HG03571 (cell line): ENCODE results near the gene DCXR.
A peak's percentile ranks its signal among the peaks of the same experiment; 100 is the strongest.

Experiments used
- ATAC-seq: cut with Tn5 transposase; IDR thresholded peaks from one replicate; pipeline ENCODE4 v1.9.1; 2021; ENCODE audit not compliant: unreplicated experiment

Gene DCXR

DNA sequence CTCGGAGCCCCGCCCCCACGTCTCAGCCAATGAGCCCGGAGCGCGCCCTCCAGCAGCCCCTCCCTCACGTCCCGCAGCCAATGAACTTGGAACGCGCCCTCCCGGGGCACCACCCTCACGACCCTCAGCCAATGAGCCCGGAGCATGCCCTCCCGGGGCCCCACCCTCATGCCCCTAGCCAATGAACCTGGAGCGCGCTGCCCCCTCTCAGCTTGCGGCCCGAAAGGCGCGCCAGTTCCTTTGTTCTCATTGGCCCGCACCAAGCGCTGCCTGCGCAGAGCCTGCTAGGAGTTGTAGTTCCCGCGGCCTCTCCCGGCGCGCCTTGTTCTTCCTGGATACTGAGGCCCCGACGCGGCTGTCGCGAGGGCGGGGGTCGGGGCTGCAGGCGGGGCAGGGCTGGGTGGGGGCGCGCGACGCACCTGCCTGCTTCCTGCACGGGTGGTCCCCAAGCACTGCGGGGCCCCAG, 14.5 kb downstream of the DCXR start, which contains the start of gene LRRC45:
Gene LRRC45, plus strand, starts transcription at position 325 of the 466 bp plus-strand sequence. CDS start 339 bp downstream, outside the sequence.
- ATAC-seq = peak; percentile 75

DNA sequence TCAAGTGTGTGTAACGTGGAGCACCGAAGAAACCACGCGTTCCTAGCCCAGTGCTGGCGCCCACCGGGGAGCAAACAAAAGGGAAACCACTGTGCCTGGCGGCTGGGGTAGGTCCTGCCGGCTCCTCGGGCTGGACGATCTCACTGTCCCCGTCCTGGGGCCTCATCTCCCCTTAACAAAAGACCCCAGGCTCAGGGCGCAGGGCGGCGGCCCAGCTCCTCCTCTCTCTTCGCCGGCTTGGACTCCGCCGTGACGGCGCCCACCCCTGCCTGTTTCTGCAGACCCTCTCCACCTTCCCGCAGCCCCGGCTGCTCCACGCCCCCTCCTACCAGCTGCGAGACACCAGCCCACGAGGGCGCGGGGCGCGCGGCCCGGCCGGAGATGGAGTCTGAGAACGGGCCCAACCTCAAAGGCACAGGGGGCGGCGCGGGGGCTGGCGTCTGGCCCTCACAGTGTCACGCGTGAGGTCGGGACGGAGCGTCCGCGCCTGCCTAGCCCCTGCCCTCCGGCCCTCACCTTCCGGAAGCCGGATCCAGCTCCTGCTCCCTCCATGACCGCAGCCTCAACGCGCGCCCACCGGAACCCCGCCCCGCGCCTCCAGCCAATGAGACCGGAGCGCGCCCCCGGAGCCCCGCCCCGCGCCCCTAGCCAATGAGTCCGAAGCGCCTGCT, 15.1 kb downstream of the DCXR start, which contains the start of gene CENPX:
Gene CENPX, minus strand, starts transcription at position 569 of the 671 bp plus-strand sequence. Its CDS starts 17 bp downstream, at position 552.
- ATAC-seq = peak; percentile 15

DNA sequence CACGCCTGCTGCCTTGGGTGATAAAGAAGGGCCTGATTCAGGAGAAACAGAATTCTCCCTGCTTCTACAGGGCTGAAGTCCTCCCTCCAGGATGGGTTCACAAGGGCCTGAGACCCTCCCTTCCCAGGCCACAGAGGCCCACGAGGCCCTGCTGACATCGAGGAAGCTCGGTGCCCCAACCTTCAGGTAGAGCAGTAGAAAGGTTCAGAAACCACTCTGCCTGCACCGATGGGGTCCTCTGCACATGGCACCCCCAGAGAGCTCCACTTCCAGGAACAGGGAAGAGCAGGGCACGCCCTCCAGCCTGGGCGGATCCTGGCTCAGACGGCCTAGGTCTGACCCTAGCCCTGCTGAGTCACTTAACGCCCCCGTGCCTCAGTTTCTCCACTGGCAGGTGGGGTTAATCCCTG, 15.6 kb downstream of the DCXR start:
- no peak for ATAC-seq

DNA sequence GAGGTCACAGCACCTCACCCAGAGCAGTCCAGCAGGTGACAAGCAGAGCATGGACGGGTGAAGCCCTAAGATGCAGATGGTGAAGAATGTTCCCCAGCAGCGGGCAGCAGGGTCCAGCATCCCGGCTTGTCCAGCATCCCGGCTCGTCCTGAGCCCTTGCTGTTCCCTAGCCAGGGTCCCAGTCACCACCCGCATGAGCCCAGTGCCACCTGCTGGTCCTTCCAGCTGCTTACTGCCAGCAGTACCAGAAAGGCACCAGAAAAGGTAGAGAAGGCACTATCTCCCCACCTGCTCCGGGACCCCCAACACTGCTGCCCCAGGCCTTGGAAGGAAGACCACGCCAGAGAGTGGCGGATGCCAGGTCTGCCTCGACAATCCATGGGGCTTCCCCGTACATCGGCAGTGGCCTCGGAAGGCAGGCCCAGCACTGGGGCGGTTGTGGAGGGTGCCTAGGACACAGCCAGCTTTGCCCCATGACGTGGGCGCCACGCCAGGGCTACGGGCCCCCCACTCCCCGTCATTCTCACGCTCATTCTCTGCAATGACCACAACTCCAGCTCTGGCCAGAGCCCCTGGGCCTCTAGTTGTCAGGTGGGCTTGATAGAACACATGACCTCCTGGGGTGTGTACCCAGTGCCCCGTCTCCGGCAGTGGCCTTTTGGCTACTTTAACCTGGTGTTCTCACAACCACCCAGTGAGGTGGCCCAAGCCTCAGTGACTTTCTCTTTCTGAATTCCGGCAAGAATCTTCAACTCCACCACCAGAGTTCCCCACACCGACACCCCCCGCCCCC, 16.2 kb downstream of the DCXR start:
- no peak for ATAC-seq

DNA sequence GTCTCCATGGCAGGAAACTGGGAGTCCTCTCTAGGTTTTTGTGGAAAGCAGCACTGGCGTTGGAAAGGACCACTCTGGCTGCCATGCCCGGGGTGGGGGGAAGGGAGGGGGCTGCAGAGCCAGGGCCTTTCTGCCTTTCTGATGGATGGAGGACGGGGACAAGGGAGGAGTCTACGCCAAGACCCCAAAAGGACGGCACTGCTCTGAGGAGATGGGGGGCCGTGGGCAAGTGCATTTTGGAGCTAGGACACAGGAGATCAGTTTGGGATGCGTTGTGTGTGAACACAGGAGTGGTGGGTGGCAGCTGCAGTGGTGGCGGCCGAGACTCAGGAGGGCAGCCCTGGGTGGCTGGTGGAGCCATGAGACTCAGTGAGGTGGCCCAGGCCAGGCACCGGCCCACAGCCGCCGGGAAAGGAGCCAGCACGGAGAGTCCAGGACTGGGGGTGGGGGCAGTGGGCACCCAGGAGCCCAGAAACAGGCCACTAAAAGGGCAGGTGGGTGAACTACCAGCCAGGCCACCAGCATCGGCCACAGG, 16.9 kb downstream of the DCXR start:
- ATAC-seq = no peak

DNA sequence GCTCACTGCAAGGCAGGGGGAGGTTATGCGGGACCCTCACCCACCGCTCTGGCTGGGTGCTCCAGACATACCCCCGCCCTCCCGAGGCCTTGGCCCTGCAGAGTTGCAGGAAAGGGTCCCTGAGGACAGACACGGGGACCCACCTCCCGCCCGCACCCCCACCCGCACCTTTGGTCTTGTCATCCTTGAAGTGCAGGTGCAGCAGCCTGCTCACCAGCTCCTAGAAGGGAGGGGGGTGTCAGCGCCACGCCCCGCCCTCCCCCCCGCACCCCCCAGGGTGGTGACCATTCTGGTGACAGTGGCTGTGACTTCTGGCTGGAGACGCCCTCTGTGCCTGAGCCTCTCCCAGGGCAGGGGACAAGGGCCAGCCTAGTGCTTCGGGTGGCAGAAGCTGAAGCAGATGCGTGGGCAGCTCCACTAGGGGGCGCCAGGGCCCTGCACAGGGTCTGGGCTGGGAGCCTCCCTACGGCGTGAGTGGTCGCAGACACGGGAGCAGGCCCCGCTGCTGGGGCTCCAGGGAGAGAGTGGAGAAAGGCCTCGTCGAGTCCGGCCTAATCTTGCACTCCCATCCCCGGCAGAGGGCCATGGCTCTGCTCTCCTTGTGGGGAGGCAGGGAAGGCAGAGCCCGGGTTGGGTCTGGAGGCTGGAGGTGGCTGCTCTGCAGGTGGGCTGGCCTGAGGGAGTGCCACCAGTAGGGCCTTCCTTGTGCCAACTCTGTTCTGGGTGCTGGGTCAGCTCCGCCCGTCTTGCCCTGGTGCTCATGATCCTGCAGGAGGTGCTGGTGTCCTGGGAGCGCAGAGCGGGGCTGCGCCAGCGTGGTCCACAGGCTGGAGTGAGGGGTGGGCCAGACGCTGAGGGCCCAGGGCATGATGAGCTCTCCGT, 17.6 kb downstream of the DCXR start:
- no peak for ATAC-seq

DNA sequence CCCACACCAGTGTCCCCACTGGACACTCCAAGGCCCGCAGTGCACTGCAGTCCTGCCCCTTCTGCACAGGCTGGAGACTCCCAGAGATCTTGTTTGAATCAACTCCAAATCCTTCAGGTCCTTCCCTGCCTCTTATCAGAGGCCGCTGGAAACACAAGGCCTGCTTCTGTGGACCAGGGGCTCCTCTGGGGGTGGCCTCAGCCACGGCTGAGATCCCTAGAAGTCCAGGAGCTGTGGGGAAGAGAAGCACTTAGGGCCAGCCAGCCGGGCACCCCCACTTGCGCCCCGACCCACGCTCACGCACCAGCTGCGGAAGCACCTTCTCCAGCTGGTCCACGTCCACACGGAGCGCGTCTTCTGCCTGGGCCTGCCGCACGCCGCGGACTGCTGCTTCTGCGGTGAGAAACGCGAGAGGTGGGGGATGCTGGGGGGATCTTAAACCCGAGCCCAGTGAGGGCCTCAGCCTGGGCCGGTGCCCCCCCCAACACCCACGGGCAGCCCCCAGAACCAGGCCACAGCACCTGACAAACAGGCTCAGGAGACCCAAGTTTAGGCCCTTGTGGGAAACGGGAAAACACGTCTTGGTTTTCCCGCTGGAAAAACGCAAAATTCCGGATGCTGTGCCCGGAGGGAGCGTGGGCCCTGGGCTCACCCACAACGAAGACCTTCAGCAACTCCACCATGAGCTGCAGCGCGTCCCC, 18.4 kb downstream of the DCXR start:
- no peak for ATAC-seq

DNA sequence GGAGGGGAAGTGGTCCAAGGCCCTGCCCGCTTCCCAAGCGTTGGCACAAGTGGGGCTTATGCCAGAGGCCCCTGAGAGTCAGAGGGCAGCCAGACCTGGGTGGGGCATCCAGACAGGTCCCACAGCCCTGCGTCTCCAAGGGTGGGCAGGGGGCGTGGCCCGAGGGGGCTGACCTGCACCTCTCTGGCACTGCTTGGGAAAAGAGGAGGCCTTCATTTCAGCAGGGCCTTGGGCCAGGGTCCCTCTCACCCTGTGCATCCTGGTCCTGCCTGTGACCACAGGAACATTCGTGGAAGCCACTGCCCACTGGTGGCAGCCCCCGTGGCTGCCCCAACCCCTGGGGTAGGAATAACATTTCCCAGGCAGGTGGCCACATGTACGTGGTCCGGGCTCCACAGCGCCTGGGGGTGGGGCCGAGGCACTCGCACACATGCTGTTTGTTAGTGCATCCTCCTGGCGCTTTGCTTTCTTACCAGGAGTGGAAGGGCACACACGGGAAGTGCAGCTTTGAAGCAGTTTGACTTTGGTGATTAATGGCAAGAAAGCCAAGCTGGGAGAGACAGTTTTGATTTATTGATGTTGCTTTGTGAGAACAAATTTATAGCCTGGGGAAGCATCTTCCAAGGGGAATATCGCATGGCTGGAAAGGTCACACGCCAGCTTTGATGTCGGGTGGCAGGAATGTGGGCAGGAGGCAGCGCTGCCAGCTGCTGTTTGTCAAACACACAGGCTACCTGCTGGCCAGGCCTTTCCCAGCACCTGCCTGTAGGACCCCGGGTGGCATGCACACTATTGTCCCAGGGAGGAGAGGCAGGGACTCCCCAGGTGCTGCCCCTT, 19.1 kb downstream of the DCXR start:
- no peak for ATAC-seq

DNA sequence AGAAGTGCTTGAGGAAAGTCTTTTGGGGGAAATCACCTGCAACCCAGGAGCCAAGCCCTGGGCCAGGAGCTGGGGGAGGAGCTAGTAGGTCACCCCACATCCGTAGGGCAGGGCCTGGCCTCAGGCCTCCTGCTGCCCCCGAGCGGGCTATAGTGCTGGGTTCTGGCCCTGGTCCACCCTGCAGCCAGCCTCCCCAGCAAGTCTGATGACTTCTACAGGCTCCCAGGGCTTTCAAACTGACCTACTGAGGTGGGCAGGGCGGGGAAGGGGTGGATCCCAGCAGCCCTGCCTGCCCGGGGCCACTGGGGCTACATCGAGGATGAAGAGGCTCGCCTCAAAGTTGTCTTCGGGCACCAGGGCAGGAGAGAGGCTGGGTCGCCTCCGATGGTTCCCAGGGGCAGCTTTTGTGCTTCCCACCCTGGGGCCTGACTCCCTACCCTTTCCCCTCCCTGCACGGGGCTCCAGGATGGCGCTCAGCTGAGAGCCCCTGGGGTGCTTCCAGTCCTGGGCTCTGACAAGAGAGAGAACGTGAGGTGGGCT, 19.8 kb downstream of the DCXR start:
- ATAC-seq = no peak

DNA sequence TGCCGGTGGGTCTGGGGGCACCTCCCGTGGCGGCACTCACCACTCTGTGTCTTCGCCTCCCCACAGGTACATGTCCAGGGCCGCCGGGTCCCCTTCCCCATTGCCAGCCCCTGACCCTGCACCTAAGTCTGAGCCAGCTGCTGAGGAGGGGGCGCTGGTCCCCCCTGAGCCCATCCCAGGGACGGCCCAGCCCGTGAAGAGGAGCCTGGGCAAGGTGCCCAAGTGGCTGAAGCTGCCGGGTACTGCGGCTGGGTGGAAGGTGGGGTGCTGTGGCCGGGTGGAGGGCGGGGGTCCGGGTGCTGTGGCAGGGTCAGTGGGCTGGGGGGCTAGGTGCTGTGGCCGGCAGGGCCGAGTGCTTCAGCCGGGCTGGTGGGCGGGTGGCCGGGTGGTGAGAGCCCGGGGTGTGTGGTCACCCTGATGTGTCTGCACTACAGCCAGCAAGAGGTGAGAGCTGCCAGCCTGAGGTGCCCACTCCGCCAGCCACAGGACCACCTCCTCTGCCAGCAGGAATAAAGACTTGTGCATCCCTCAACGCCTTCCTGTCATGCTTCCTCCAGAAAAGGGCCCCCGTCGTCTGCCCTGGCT, 20.5 kb downstream of the DCXR start:
- no peak for ATAC-seq

DNA sequence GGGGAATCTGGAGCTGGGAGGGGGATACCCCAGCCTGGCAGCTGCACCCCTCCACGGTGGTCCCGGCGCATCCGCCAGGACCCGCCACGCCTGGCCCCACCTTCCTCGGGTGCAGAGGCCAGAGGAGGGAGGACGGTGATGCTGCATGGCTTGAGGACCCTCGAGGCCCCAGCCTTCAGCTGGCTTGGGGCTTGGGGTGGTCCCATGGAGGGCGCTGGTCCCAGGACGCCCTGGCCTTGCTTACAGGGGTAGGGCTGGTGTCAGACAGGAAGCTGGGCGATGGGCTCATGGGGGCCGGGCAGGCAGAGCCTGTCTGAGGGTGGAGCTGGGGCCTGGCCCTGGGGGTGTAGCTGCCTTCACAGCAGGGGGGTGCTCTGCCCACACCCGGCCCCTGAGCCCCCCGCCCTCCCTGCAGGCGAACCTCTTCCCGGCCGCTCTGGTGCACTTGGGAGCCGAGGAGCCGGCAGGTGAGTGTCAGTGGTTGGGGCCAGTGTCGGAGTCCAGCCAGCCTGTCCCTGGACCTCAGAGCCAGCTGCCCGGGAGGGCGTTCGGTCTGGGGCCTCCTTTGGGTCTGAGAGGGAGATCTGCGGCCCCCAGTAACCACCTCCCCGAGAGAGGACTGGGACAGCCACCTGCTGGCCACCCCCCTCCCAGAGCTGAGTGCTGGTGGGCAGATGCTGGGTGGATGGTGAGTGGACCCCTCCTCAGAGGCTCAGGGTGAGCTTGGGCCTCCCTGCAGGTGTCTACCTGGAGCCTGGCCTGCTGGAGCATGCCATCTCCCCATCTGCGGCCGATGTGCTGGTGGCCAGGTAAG, 21.2 kb downstream of the DCXR start:
- no peak for ATAC-seq

DNA sequence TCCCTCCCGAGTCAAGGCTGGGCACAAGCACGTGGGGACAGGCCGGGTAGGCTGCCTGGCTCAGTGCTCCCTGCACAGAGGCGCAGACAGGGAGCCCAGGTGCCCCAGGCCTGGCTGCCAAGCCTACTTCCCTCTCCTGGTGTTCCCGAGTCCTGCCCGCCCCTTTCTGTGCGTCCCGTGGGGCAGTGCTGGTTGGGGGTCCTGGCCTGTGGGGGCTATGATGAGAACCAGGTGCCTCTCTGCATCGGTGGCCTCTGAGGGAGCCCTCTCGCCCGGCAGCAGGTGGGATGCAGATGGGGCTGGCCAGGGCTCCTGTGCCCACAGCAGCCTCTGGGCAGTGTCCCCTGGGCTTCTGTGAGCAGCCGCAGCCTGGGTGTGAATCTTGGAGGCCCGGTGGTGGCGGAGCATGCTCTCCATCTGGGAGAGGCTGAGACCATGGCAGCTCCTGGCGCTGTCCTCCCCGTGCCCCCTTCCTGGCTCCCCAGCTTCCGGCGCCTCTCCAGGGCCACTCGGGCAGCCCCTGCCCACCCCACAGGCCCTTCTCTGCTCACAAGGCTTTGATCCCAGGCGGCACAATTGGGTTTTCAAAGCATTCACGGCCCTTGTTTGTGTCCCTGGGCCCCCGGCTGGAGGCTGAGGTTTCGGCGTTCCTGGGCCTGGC, 22.1 kb downstream of the DCXR start:
- no peak for ATAC-seq

DNA sequence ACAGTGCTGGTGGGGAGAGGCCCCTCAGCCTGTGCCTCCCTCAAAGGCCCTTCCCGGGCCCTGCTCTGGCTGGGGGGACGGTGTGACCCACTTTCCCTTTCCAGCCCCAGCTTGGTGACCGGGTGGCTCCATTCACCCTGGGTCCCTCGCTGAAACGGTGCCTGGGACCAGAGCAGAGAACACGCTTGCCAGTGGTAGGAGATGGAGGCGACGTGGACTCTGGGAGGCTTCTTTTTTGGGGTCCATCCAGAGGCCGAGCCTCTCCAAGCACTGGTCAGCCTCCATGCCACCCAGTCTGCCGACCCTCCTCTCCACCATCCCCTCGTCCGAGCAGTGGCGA, 22.6 kb downstream of the DCXR start:
- ATAC-seq = no peak

DNA sequence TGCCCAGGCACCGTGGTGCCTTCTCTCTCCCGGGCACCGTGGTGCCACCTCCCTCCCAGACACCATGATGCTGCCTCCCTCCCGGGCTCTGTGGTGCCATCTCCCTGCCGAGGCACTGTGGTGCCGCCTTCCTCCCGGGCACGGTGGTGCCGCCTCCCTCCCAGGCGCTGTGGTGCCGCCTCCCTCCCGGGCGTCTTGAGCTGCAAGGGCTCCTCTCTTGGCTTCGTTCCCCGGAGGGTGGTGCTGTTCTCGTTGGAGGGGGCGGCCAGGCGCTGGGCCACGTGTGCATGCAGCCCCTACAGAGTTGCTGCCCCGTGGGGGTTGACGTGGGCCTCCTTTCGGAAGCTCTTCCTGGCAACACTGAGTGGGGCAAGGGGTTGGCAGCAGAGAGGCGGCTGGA, 23.1 kb downstream of the DCXR start:
- no peak for ATAC-seq

DNA sequence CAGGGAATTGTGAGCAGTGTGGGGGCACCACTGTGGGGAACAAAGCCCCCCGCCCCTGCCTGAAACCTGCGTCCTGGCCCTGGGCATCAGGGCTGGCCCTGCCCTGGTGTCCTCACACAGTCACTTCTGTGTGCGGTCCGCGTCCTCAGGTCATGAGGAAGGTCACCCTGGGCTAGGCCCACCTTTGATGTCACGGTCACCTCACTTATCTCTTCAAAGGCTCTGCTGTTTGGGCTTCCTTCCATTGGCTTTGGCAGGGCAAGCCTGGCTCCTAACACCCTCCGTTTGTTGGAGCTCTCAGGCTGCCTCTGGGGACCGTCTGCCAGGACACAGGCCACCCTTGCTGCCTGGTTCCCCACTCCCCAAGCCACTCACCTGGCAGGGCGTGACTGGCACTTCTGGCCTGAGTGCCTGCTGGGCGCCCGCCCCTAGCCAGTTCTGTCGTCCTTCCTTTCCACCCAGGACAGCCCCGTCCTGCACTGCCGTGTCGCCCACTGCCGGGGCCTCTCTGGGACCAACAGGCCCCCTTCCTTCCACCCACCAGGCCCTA, 23.6 kb downstream of the DCXR start:
- ATAC-seq = no peak

DNA sequence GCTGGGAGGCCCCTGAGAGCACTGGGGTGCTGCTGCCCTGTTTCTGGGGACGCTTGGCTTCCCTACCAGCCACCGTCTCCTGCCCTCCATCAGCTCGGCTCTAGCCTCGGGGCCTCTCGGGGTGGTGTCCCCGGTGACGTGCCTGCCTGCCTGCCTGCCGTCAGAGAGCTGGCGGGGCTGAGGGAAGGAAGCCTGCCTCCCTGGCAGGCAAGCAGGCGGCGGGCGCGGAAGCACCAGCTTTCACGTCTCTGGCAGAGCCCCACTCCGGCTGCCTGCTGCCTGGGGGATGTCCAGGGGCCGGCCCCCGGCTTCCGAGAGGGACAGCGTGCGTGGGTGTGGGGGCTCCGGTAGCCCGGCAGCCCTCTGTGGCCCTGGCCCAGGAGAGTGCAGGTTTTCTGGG, 24.2 kb downstream of the DCXR start:
- no peak for ATAC-seq

DNA sequence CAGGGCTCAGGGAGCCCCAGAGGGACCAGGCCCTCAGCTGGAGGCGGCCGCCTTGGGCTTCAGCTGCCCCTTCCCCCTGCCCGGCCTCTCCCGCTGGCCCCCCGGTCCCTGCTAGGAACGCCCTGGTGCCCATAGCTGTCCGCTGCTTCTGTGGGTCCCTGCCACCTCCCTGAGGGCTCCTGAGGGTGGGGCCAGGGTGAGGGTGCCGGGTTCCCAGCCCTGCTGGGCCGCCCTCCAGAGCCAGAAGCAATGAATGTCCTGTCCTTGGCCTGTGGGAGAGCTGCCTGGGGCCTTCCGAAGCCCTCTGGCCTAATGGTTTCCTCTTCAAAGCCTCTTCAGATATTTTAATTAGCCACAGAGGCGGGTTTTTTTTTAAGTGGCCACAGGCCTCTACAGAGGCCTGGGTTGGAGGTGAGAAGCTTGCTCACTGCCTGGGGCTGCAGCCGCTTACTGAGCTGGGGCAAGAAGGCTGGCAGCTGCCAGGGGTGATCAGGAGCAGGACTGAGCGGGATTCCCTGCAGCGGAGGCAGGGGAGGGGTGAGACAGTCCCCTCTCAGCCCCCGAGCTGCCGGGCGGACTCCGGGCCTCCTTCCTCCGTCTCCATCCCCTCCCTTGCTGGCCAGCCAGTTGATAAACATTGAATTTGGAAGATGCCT, 24.7 kb downstream of the DCXR start:
- no peak for ATAC-seq
